Measurements from ENCODE around the gene ACVR2A. TPM values are rescaled to one million over a fixed set of nuclear protein-coding genes. Genes with fewer than 3 reads are reported as not detected.

Gene ACVR2A
- total and polyA plus RNA-seq, 3 experiments from 2014 or later: 1.4 to 3.2 (median 2.5) TPM

DNA sequence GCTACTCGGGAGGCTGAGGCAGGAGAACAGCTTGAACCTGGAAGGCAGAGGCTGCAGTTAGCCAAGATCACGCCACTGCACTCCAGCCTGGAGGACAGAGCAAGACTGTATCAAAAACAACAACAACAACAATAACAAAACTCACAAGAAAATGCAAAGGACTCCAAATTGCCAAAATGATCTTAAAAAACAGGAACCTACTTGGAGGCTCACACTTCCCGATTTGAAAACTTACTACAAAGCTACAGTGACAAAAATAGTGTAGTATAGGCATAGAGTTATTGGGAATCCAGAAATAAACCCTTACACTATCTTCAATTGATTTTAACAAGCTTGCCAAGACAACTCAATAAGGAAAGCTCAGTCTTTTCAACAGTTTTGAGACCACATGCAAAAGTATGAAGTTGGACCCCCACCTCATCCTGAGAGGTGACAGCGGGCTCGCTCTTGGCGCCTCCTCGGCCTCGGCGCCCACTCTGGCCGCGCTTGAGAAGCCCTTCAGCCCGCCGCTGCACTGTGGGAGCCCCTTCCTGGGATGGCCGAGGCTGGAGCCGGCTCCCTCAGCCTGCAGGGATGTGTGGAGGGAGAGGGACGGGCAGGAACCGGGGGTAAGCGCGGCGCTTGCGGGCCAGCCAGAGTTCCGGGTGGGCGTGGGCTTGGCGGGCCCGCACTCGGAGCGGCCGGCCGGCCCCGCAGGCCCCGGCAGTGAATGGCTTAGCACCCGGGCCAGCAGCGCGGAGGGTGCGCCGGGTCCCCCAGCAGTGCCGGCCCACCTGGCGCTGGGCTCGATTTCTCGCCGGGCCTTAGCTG is 18.3 kb upstream of the ACVR2A start:
- Mint-ChIP-seq H3K27me3 (peaks cover 7 to 8% of the 10 kb centered on the region in 2 donors), H3K36me3 (no peaks in the 10 kb centered on the region), H3K4me3 (no peak overlapping the region), H3K4me1 (no peaks in the 10 kb centered on the region), H3K27ac (no peak overlapping the region), H3K9me3 (peaks cover 0 to 8% (median 6%) of the 10 kb centered on the region in 5 donors)
- ChIA-PET POLR2A (no interaction called here), CTCF (interaction anchor here (0.9 kb wide), 1 partner anchor 17 kb away, joined by 3 read pairs; no protein-coding TSS in a partner anchor)
- no peaks in the 10 kb centered on the region for H3K9me3 ChIP-seq (ENCODE audit: low read length)
- no peaks in the 10 kb centered on the region for H3K36me3 ChIP-seq (ENCODE audit: insufficient read depth, low read length)
- DNase-seq: no peak
- no peaks in the 10 kb centered on the region for H3K27me3 ChIP-seq (ENCODE audit: insufficient read depth, low read length, poor library complexity, severe bottlenecking)
- H3K4me1 ChIP-seq (ENCODE audit: insufficient read depth, low read length): no peaks in the 10 kb centered on the region
- H3K27ac ChIP-seq (ENCODE audit: low read depth, low read length): no peak overlapping the region
- H3K4me3 ChIP-seq (ENCODE audit: low read length): no peak overlapping the region

DNA sequence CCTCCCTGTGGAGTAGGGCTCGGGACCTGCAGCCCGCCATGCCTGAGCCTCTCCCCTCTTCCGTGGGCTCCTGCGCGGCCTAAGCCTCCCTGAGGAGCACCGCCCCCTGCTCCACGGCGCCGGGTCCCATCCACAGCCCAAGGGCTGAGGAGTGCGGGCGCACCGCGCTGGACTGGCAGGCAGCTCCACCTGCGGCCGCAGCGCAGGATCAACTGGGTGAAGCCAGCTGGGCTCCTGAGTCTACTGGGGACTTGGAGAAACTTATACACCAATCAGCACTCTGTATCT is 17.8 kb upstream of the ACVR2A start:
- Histone ChIP-seq H3K4me1 (ENCODE audit: insufficient read depth, low read length) (no peaks in the 10 kb centered on the region), H3K27ac (ENCODE audit: low read depth, low read length) (no peak overlapping the region), H3K9me3 (ENCODE audit: low read length) (no peaks in the 10 kb centered on the region), H3K36me3 (ENCODE audit: insufficient read depth, low read length) (no peaks in the 10 kb centered on the region), H3K27me3 (ENCODE audit: insufficient read depth, low read length, poor library complexity, severe bottlenecking) (no peaks in the 10 kb centered on the region), H3K4me3 (ENCODE audit: low read length) (no peak overlapping the region)
- ChIA-PET CTCF (interaction anchor here (0.9 kb wide), 1 partner anchor 16 kb away, joined by 3 read pairs; no protein-coding TSS in a partner anchor), POLR2A (no interaction called here)
- DNase-seq: no peak
- Mint-ChIP-seq H3K27me3 (peaks cover 7 to 8% of the 10 kb centered on the region in 2 donors), H3K4me1 (no peaks in the 10 kb centered on the region), H3K27ac (no peak overlapping the region), H3K4me3 (no peak overlapping the region), H3K9me3 (peaks cover 0 to 8% (median 6%) of the 10 kb centered on the region in 5 donors), H3K36me3 (no peaks in the 10 kb centered on the region)

DNA sequence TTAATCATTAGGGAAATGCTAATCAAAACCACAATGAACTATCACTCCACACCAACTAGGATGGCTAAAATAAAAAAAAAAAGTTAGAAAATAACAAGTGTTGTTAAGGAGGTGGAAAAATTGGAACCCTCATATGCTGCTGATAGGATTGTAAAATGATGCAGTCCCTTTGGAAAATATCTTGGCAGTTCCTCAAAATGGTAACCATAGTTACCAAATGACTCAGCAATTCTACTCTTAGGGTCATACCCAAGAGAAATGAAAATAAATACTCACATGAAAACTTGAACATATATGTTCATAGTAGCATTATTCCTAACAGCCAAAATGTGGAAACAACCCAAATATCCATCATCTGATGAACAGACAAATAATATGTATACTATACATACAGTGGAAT is 15.7 kb upstream of the ACVR2A start:
- no peak overlapping the region for H3K4me3 Mint-ChIP-seq
- Histone ChIP-seq H3K27ac (ENCODE audit: low read depth, low read length) (no peak overlapping the region), H3K4me1 (ENCODE audit: insufficient read depth, low read length) (no peaks in the 10 kb centered on the region), H3K9me3 (ENCODE audit: low read length) (no peaks in the 10 kb centered on the region), H3K36me3 (ENCODE audit: insufficient read depth, low read length) (no peaks in the 10 kb centered on the region), H3K4me3 (ENCODE audit: low read length) (no peak overlapping the region), H3K27me3 (ENCODE audit: insufficient read depth, low read length, poor library complexity, severe bottlenecking) (no peaks in the 10 kb centered on the region)
- H3K27me3 Mint-ChIP-seq: peaks cover 0 to 9% of the 10 kb centered on the region in 2 donors
- H3K36me3 Mint-ChIP-seq: no peaks in the 10 kb centered on the region
- no peaks in the 10 kb centered on the region for H3K4me1 Mint-ChIP-seq
- no peak for DNase-seq
- H3K27ac Mint-ChIP-seq: no peak overlapping the region
- peaks cover 0 to 3% (median 0%) of the 10 kb centered on the region in 5 donors for H3K9me3 Mint-ChIP-seq
- ChIA-PET CTCF (no interaction called here), POLR2A (no interaction called here)

DNA sequence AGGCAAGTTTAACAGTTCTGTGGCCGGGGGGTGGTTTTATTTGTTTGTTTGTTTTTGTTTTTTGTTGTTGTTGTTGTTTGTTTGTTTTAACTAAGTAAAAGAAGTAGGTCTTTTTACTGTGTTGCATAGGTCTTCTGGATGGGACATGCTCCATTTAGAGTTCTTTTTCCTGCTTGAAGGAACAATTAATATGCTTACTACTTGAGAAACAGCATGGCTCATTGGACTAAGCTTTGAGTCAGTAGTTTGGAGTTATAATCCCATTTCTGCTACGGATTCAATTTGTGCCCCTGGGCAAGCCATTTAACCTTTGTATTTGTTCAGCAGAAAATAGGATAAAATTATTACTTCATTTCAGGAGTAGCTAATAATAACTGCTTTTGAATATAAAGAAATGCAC is 8.7 kb upstream of the ACVR2A start:
- Mint-ChIP-seq H3K27me3 (peaks cover 15 to 31% of the 10 kb centered on the region in 2 donors), H3K4me1 (no peaks in the 10 kb centered on the region), H3K36me3 (no peaks in the 10 kb centered on the region), H3K4me3 (no peak overlapping the region), H3K9me3 (peaks cover 0 to 2% (median 0%) of the 10 kb centered on the region in 5 donors), H3K27ac (no peak overlapping the region)
- Histone ChIP-seq H3K27me3 (ENCODE audit: insufficient read depth, low read length, poor library complexity, severe bottlenecking) (no peaks in the 10 kb centered on the region), H3K4me1 (ENCODE audit: insufficient read depth, low read length) (no peaks in the 10 kb centered on the region), H3K9me3 (ENCODE audit: low read length) (no peaks in the 10 kb centered on the region), H3K36me3 (ENCODE audit: insufficient read depth, low read length) (no peaks in the 10 kb centered on the region), H3K27ac (ENCODE audit: low read depth, low read length) (no peak overlapping the region), H3K4me3 (ENCODE audit: low read length) (no peak overlapping the region)
- no peak for DNase-seq
- ChIA-PET CTCF (no interaction called here), POLR2A (no interaction called here)

DNA sequence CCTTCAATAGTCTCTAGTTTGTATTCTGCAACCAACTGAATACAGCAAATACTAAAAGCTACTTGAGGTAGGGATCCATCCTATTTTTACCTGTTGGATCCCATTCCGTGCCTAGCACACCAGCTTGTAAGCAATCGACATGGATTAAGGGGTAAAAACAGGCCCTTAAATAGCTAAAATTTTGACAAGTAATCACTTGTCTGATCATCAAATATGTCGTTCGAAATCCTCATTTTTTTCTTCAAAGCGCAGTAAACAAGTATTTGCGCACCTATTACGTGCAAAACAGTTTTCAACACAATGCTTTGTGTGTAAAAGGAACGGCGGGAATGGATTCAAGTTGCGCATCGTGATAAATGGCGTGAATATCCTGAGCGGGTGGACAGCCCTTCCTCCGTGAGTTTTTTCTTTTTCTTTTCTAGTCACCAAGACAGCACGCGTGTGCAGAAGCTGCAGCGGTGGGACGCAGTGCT is 1.4 kb upstream of the ACVR2A start:
- no peaks in the 10 kb centered on the region for H3K27me3 ChIP-seq (ENCODE audit: insufficient read depth, low read length, poor library complexity, severe bottlenecking)
- H3K36me3 Mint-ChIP-seq: peaks cover 0 to 8% (median 0%) of the 10 kb centered on the region in 3 donors
- H3K27me3 Mint-ChIP-seq: peaks cover 25 to 42% of the 10 kb centered on the region in 2 donors
- no peaks in the 10 kb centered on the region for H3K36me3 ChIP-seq (ENCODE audit: insufficient read depth, low read length)
- H3K4me3 ChIP-seq (ENCODE audit: low read length): peak overlapping the region; percentile 36
- POLR2A ChIA-PET: no interaction called here
- CTCF ChIA-PET: interaction anchor here (1.0 to 1.4 kb wide), 2 partner anchors 12 to 16 kb away, joined by 3 read pairs; no protein-coding TSS in a partner anchor
- no peak for DNase-seq
- peaks cover 34 to 39% (median 37%) of the 10 kb centered on the region in 3 donors for H3K4me1 Mint-ChIP-seq
- H3K4me3 Mint-ChIP-seq: peak overlapping the region; percentile 80 to 98 (median 93)
- no peaks in the 10 kb centered on the region for H3K9me3 ChIP-seq (ENCODE audit: low read length)
- peaks cover 0 to 6% (median 4%) of the 10 kb centered on the region in 5 donors for H3K9me3 Mint-ChIP-seq
- H3K27ac Mint-ChIP-seq: peak overlapping the region in 4 of 8 donors; percentile 15 to 94 (median 48)
- no peak overlapping the region for H3K27ac ChIP-seq (ENCODE audit: low read depth, low read length)
- H3K4me1 ChIP-seq (ENCODE audit: insufficient read depth, low read length): peaks cover 14% of the 10 kb centered on the region

DNA sequence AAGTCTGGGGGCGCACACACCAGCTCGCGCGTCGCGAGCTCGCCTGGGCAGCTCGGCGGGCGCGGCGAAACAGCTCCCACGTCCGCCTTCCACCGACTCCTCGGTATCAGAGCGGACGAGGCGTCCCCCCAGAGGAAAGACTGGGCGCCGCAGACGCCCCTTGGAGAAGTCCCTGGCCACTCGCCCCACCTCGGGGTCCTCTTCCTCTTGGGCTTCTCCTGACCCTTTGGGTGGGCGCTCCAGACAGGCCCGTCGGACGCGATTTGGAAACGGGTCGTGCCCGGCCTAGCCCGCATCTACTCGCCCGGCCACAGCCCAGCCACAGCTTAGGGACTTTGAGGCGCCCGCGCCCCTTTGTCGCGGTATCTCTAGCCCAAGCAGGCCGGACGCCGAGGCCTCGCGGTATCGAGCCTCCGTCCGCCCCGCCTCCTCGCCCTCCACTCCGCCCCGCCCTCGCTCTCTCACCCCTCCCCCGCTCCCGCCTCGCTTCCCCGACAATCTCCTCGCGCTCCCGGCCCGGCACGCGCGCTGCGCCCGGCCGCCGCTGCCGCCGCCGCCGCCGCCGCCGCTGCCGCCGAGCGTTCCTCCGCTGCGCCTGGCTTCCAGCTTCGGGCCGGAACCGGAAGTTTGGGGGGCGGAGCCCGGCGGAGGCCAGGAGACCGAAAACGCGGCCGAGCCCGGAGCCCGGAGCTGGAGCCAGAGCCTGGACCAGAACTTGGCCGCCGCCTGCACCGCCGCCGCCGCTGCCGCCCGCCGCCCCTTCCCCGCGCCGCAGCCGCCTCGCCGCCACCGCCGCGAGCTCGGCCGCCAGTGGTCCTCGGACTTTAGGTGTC is 749 bp upstream of the ACVR2A start:
- CTCF ChIA-PET: interaction anchor here (0.7 to 1.4 kb wide), 3 partner anchors 12 to 81 kb away, joined by 3 to 4 read pairs (median 3); no protein-coding TSS in a partner anchor
- peaks cover 14% of the 10 kb centered on the region for H3K4me1 ChIP-seq (ENCODE audit: insufficient read depth, low read length)

DNA sequence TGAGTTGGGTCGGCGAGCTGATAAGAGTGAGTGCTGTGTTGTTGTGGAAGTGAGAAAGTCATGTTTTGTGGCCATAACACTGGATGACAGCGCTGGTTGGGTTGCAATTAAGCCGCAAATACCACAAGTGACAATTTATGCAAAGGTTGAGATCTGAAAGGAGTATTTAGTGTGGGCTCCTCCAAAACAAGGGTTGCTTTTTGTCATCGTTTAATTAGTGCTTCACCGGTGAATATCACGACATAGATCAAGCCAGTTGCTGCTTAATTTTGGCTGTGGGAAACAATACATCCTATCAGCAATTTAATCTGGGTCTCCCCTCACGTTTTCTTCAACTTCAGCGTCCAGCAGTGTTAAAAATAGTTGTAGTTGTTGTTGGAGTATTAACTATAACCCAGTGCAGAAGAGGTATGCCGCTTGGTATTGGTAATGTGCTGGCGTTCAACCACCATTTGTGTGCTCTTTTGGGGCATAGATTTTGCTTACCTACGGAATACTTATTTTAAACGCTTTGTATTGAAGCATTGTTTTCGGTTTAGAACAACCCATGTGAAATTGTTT is 662 bp downstream of the ACVR2A start:
- H3K27me3 ChIP-seq (ENCODE audit: insufficient read depth, low read length, poor library complexity, severe bottlenecking): no peaks in the 10 kb centered on the region
- Mint-ChIP-seq H3K27ac (peak overlapping the region in 7 of 8 donors; percentile 67 to 92 (median 84)), H3K36me3 (peaks cover 0 to 8% (median 0%) of the 10 kb centered on the region in 3 donors), H3K4me1 (peaks cover 36 to 48% (median 46%) of the 10 kb centered on the region in 3 donors), H3K4me3 (peak overlapping the region; percentile 90 to 98 (median 95)), H3K9me3 (peaks cover 0 to 7% (median 4%) of the 10 kb centered on the region in 5 donors), H3K27me3 (peaks cover 28 to 51% of the 10 kb centered on the region in 2 donors)
- H3K4me1 ChIP-seq (ENCODE audit: insufficient read depth, low read length): peaks cover 14% of the 10 kb centered on the region
- CTCF ChIA-PET: no interaction called here
- H3K4me3 ChIP-seq (ENCODE audit: low read length): peak overlapping the region; percentile 77
- H3K27ac ChIP-seq (ENCODE audit: low read depth, low read length): no peak overlapping the region
- POLR2A ChIA-PET: interaction anchor here (0.6 to 0.7 kb wide), 3 partner anchors 205 to 678 kb away, joined by 3 to 5 read pairs (median 3); no protein-coding TSS in a partner anchor
- H3K36me3 ChIP-seq (ENCODE audit: insufficient read depth, low read length): no peaks in the 10 kb centered on the region
- DNase-seq: peak in 4 of 5 donors; percentile 8 to 54 (median 50)
- H3K9me3 ChIP-seq (ENCODE audit: low read length): no peaks in the 10 kb centered on the region

More for the DNA sequence above, 749 bp upstream of the ACVR2A start:
- POLR2A ChIA-PET: interaction anchor here (0.7 to 1.0 kb wide), 3 partner anchors 395 to 1743 kb away, joined by 3 to 14 read pairs (median 6); partner anchors contain the start of gene MMADHC
- H3K4me3 Mint-ChIP-seq: peak overlapping the region; percentile 87 to 98 (median 95)
- Histone ChIP-seq H3K27me3 (ENCODE audit: insufficient read depth, low read length, poor library complexity, severe bottlenecking) (no peaks in the 10 kb centered on the region), H3K4me3 (ENCODE audit: low read length) (peak overlapping the region; percentile 61), H3K9me3 (ENCODE audit: low read length) (no peaks in the 10 kb centered on the region), H3K27ac (ENCODE audit: low read depth, low read length) (peak overlapping the region; percentile 34), H3K36me3 (ENCODE audit: insufficient read depth, low read length) (no peaks in the 10 kb centered on the region)
- H3K27ac Mint-ChIP-seq: peak overlapping the region in 7 of 8 donors; percentile 15 to 94 (median 69)
- H3K36me3 Mint-ChIP-seq: peaks cover 0 to 8% (median 0%) of the 10 kb centered on the region in 3 donors
- H3K9me3 Mint-ChIP-seq: peaks cover 0 to 6% (median 4%) of the 10 kb centered on the region in 5 donors
- peaks cover 34 to 41% (median 39%) of the 10 kb centered on the region in 3 donors for H3K4me1 Mint-ChIP-seq
- peak; percentile 61 to 87 (median 78) for DNase-seq
- peaks cover 22 to 40% of the 10 kb centered on the region in 2 donors for H3K27me3 Mint-ChIP-seq

All from CD8-positive, alpha-beta memory T cell (primary cell).